Hindlimb muscle (tissue), 1 donor: ENCODE data around the gene CDT1. TPM values are rescaled to one million over a fixed set of nuclear protein-coding genes. Genes with fewer than 3 reads are reported as not detected.
A peak's percentile ranks its signal among the peaks of the same experiment; 100 is the strongest.

ENCODE experiments used
- DNase-seq: peaks from one replicate; pipeline ENCODE4 v3.0.0-alpha.2; 2013
- polyA plus RNA-seq: library from polyadenylated mRNA; unstranded; fragments of 120-200 nt; gene quantifications from one replicate; pipeline ENCODE4 v1.2.1, GENCODE V29; 2013; ENCODE audit not compliant: insufficient read length

The CDT1 gene
- polyA plus RNA-seq, 1 donor: 8.5 TPM

DNA sequence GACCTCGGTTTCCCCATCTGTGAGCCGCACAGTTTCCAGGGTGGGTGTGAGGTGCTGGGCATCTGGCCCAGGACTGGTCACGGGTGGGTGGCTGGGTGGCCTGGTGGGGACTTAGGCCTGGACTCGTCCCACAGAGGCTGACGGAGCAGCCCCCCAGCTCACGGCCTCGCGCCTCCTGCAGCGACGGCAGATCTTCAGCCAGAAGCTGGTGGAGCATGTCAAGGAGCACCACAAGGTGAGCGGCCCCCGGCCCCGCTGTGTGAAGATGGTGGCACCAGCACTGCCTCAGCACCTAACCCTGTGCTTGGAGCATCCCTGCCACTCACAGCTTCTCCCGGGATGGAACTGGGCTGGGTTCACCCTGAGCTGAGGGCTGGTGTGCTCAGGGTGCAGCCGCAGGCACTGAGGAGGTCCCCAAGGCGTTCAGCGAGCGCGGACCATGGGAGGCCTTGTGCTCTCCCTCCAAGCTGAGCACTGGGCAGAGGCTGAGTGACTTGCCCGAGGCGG lies 2.4 kb downstream of the CDT1 start:
- DNase-seq: no peak

DNA sequence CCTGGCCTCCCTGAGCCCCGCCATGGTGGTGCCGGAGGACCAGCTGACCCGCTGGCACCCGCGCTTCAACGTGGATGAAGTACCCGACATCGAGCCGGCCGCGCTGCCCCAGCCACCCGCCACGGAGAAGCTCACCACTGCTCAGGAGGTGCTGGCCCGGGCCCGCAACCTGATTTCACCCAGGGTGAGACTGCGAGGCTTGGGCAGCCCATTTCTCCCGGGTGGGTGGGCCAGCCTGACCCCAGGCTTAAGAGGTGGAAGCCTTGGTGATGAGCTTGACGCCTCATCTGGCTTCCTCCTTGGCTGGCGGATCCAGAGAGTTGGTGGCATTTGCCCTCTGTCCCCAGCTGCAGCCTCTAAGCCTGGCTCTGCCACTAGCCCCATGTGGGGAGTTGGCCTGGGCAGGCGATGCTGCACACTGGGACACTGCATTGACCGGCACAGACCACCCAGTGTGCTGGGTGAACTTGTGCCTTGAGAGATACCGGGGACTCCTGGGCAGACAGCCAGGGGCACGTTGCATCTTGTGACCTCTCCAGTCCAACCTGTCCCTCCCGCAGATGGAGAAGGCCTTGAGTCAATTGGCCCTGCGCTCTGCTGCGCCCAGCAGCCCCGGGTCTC lies 3.0 kb downstream of the CDT1 start:
- no peak for DNase-seq

DNA sequence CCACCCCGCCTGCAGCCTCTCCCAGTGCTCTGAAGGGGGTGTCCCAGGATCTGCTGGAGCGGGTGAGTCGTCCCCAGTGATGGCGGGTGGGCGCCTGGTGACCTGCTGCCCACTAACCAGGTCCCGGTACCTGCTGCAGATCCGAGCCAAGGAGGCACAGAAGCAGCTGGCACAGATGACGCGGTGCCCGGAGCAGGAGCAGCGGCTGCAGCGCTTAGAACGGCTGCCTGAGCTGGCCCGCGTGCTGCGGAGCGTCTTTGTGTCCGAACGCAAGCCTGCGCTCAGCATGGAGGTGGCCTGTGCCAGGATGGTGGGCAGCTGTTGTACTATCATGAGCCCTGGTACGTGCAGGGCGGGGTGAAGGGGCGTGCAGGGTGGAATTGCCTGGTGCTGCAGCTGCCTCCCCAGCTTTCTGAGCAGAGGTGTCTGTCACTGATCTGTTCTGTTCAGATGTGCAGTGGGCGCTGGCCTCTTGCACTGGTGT lies 3.6 kb downstream of the CDT1 start:
- DNase-seq: no peak

DNA sequence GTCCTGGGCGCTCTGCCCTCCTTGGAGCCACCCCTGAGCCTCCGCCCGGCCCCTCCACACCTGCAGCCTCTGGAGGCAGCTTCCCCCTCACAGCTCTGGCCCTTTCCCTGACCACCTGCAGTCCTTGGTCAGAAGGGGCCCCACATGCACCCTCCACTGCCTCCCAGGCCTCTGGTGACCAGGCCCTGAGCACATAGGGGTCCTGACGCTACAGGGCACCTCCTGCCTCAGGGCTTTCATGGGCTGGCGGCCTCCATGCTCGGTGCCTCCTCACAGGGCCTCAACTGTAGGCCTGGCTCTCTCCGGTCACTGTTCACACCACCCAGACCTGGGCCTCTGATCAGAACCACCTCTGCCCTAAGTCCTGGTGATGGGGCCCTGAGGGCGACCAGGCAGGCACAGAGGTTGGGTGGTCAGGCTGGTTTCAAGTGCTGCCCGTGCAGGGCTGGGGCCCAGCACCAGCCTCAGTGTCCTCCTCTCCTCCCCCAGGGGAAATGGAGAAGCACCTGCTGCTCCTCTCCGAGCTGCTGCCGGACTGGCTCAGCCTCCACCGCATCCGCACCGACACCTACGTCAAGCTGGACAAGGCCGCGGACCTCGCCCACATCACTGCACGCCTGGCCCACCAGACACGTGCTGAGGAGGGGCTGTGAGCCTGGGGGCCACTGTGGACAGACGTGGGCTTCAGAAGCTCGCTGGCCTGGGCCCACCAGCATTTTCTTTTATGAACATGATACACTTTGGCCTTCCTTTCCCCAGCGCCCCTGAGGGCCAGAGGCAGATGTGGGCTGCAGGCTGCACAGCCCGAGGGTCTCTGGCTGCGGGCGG lies 4.3 kb downstream of the CDT1 start:
- DNase-seq: no peak

DNA sequence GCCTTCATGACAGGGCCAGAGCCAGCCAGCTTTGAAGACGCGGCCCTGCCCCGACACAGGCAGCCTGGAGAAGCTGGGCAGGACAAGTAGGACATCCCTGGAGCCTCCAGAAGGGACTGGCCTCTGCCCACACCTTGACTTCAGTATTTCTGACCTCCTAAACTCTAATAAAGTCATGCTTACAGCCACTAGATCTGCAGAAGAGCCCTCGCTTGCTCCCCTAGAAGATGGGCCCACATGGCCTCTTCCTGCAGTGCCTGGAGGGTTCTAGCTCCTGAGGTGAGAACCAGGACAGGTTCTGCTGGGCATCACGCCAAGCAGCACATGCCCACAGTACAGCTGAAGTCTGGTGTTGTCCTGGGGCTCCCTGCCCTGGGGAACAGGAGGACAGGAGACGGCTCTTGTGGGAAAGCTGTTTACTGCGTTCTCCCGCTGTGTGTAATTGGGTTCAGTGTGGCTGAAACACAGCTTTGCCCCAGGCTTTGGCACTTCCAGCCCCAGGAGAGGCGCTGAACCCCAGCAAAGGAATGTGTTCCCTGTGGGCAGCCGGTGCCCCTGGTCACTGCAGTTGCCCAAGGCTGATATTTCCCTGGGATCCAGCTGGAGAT lies 5.6 kb downstream of the CDT1 start:
- no peak for DNase-seq

DNA sequence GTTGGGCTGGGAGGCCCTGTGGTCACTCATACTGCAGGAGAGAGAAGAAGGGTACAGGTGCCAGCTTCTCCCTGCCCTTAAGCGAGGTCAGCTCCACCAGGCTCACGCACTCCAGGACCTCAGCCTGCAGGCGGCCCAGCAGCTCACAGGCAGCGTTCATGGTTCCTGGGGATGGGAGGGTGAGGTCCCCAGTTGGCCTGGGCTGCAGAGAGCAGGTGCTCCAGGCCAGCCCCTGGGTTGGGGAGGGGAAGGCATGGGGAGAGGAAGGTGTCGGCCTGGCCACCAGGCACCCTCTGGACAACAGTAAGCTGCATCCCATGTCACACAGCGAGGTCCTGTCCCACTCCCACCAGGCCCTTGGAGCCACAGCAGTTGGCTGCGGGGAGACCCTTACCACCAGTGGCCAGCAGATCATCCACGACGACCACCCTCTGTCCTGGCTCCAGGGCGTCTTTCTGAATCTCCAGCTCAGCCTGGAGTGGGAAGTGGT lies 6.1 kb downstream of the CDT1 start:
- DNase-seq: no peak

DNA sequence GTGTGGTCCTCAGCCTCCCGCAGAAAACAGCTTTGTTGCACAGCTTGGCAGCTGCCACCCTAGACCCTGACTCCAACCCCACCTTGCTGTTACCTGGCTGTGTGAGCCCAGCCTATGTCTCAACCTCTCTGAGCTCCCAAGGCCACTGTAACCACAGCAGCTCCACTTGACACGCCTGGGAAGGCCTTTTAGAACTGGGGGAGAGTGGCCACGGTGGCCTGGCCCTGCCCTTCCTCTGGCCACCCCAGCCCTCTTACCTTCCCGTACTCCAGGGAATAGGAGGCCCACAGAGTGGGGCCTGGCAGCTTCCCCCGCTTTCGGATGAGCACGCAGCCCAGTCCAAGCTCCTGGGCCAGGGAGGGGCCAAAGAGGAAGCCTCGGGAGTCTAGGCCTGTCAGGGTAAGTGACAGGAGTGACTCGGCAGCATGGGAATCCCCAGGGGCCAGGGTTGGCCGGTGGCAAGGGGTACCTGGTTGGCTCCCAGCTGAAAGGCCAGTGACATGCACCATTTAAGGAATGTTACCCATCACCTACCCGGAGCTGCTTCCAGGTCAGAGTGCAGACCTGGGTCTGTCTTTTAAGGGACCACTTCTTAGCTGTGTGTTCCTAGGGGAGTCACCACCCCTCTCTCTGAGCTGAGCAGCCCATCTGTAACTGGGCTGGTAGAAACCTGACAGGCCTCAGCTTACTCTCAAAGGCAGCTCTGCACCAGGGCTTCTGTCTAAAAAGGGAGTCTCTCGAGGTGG lies 6.8 kb downstream of the CDT1 start:
- no peak for DNase-seq

DNA sequence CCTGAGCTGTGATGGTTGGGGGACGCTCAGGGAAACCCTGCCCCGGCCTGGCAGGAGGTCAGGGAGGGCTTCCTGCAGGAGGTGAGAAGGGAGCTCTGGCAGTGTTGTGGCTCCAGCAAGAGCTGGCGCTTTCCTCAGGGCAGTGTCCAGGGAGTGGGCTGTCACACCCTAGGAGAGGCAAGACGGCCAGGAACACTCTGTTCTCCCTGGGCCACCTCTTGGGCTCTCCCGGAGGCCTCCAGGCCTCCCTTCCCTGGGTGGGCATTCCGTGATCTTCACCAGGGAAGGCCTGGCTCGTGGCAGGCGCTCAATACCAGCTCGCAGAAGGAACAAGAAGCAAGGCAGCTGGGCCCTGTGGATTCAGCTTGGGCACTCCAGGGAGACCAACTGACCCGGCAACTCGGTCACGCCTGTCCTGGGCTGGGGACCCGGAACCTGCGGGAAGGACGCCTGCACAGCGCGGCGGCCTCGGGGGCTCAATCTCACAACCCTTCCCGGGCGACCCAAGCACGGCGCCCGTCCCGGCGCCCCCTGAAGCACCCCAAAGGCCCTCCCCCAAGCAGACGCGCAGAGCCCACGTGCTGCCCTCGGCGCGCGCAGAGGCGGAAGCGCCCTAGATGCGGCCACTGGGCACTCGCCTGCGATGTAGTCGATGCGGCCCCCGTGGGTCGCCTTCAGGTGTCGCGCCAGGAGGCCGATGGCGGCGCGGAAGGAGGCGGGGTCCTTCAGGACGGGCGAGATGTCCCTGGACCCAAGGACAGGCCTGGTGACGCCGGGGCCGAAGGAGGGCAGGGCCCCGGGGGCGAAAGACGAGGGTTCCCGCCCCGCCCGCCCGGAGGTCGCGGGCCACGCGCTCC lies 7.6 kb downstream of the CDT1 start:
- DNase-seq: peak; percentile 91

DNA sequence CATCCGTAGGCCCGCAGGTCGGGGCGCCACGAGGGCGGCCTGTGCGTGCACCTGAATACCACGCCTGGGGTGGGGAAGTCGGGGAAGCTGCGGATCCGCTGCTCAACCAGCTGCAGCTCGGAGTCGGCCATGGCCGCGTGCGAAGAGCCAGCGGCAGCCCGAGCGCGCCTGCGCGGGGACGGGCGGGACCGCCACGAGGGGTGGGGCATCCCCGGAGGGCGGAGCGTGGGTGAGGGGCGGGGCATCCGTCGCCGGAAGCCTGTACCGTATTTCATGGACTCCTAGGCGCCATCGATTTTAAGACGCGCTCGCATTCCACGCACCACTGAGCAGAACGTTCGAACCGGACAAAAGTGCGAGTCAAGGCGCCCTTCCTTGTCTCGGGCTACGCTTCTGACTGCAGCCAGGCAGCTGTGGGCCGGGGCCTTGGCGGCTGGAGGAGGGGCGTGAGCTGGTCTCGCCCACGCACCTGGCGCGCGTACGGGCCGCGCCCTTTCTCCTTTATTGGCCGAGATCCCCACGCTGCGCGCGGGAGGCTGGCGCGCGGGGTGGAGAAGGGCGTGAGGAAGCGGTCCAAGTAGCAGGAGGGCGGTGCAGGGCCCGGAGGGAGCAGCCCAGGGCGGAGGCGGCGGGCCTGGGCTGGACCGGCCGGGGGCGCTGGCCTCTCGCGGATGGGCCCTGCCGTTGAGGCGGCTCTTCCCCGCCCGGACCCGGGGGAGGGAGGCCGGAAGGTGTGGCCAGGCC lies 8.4 kb downstream of the CDT1 start, which contains the start of gene APRT:
Gene APRT (minus strand): TSS at position 160 of the 744 bp plus-strand sequence. CDS start 29 bp downstream, at position 131.
- DNase-seq: peak; percentile 94

DNA sequence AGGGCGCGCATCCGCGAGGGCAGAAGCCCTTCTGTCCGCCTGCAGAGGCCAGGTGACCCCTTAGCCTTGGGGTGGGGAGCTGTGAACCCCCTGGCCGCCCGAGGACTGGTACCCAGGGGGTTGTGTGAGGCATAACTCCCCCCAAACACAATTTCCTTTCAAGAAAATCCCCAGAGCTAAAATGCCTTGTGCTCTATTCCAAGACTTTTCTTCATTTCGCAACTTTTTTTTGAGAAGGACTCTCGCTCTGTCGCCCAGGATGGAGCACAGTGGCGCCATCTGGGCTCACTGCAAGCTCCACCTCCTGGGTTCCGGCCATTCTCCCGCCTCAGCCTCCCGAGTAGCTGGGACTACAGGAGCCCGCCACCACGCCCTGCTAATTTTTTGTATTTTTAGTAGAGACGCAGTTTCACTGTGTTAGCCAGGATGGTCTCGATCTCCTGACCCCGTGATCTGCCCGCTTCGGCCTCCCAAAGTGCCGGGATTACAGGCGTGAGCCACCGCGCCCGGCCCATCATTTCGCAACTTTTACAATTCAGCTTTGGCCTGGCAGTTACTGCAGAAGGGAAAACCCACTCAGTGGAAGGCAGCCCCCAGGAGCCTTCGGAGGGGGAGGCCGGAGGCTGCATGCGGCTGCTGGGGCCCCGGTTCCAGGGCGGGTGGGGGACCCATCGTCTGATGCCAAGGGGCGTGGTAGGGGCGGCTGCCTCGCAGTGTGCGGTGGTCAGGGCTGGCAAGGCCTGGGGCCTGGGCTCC lies 9.1 kb downstream of the CDT1 start:
- DNase-seq: no peak

DNA sequence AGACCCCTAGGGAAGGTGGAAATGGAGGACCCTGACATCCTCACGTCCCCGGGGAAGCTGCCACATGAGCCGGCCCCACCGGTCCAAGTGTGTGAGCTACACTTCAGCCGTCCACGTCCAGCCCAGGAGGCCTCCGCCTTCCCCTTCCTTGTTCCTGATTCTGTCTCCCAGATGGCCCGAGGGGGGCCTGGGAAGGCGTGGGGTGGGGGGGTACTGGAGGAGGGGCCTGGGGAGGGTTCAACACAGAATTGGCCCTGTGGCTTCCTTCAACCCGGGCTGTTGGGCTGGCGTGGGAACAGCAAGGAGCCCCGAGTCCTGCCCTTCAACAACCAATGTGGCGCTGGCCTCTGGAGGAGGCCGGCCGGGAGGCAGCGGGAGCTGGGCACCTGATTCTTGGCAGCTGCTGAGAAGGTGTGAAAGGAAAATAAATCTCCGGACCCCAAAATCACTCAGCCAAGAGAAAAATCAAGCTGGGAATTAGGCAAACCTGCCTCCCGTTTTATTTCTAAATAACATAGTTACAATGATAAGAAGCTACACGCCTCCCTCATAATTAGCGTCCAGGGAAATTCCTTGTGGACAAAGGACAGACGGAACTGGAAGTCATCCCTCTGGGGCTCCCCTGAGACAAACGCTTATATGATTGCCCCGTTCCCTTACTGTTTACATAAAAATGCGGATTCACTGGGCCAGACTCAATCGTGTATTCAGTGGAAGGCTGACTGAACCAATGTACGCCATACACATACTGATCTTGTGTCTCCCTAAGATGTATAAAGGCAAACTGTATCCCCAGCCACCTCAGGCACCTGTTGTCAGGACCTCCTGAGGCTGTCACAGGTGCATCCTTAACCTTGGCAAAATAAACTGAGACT lies 9.9 kb downstream of the CDT1 start:
- DNase-seq: no peak

DNA sequence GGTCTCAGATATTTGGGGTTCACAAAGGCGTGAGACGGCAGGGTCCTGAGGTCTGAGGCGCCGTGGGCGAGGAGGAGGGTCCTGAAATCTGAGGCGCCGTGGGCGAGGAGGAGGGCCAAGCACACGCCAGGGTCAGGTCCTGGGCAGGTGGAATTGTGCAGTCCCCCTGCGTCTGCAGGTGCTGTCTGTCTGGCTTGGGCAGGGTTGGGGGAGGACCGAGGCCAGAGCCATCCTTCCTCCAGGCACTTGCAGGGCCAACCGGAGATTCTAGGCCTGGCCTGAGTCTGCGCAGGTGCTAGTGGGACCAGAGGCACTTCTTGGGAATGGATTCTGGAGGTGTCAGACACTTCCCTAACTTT lies 10.5 kb downstream of the CDT1 start:
- DNase-seq: no peak

DNA sequence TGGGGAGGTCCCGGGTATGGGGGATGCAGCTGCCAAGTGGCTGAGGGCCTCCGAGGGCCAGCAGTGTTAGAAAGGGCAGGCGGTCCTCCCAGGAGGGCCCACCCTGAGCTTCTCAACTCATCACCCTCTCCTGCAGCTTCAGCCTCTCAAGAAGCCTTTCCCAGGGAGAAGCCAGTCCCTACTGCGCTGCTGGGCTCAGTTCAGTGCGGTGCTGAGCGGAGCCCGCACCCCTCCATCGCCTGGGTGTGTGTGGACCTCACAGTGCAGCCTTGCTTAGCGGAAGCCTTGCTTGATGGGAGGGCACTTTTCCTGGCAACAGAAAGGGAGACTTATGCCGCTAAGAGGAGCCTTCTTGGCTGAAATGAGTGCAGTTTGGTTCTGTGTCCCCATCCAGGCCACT lies 11.6 kb downstream of the CDT1 start:
- no peak for DNase-seq

DNA sequence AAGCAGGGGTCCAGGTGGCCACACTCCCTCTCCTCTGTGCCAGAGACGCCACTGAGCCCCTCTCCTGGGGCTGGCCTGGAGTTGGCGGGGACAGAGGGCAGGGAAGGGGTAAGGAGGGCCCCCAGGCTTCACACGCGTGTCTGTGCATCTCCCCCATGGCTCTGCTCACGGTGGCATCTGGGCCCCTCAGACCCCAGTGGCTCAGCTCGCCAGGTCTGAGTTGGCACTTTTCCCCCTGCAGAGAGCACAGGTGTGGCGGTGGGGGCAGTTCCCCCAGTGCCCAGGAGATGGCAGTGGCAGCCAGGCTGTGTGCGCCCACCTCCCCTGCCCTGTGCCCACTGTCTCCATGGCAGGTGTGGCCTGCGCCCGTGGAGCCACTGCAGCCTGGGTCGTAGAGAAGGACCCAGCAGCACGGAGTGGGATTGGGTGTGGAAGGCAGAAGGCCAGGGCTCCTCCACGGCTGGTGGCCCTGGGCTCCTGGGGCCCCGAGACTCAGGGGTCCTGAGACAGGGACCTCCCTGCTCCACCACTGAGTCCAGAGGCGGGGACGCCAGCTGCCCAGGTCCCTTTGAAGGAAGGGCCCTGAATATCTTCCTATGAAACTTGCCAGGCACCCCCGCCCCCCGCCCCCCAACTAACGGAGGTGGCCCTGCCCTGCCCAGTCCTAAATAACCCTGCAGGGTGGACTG lies 12.5 kb downstream of the CDT1 start:
- no peak for DNase-seq

DNA sequence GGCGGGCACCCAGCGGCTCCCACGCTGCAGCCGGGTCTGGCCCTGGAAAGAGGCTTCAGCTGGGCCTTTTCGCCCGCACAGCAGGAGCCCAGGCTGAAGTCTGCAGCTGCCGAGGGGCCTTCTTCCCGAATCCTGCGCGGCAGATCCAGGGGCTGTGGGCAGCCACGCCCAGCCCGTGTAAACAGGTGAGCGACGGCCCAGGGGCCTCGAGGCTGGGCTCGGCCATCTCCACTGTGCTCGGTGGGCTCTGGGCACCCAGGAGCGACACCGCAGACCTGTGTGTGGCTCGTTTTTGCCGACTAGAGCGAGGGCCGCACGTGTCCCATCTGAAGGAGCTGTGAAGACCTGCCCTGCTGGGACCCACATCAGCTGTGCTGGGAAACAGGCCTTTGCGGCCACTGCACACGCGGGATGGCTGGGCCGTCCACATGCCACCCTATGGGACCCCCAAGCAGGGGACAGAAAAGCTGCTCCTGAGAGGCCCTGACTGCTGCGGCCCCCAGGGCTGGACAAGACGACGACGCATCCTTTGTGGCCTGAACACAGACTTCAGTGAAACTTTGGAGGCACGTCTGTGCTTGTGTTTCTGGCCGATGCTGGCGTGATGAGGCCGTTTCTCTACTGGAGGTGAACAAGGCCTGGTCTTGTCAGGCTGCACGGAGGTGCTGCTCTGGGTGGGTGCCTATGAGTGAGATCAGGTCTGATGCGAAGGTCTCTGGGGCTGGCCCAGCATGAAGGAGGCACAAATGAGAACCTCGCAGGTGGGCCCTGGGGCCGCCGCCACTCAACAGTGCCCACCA lies 13.3 kb downstream of the CDT1 start:
- DNase-seq: no peak

DNA sequence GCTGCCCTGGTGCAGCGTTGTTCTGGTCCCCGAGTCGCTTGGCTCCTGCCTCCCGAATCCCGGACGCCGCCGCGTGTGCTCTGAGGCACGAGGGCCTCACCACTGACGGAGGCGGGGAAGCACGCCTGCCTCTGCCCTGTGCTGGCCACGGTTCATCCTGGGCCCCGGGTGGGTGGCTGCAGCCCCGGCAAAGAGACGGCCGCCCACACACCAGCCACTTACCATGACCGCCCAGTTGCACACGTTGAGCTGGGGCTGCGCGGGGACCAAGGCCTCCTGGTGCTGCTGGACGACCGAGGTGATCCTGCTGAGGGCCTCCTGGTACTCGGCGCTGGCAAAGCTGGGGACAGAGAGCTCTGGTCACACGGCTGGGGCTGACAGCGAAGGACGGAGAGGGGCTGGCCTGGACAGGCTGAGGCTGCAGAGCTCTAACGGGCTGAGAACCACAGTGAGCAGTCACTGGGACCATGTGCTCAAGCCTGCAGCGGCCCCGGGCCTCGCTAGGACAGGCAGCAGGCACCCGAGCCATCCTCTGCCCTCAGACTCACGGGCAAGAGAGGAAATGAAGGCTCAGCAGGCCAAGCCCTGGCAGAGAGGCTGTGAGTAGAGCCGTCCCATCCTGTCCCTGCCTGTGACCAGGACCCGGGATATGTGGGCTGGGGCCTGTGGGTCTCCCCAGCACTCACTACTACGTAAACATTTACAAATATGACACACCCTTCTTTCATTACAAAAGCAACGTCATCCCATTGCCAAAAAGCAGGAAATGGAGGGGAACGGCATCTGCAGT lies 14.4 kb downstream of the CDT1 start:
- no peak for DNase-seq

DNA sequence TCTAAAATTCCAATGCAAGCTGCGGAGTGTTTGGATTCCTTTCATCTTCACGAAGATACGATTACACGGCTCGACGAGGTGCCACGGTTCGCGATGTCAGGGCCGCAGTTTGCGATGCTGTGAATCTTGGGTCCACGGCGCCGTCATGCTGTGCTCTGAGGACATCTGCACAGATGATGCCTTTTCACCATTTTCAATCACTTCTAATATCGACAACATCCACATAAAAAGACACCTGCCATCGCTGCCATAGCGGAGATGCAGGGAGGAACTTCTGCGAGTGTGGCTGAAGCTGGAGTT lies 14.9 kb downstream of the CDT1 start:
- no peak for DNase-seq
